Activated CD4-positive, alpha-beta T cell treated with anti-CD3 and anti-CD28 coated beads, Interleukin-2, Interleukin-6, amounts not matched to agents 100 ng/mL and 50 ng/mL, durations not matched to agents 16 hours and 8 hours (primary cell): ENCODE measurements around the gene HDAC8.
"Not testable (repeated sequence)": the region's sequence is repeated elsewhere in the genome, so short reads cannot be mapped to it uniquely, and the experiment has no call there.

Experiments
- DNase-seq: peaks from one replicate; pipeline ENCODE4 v3.0.0-alpha.2; 2020

HDAC8 gene

DNA sequence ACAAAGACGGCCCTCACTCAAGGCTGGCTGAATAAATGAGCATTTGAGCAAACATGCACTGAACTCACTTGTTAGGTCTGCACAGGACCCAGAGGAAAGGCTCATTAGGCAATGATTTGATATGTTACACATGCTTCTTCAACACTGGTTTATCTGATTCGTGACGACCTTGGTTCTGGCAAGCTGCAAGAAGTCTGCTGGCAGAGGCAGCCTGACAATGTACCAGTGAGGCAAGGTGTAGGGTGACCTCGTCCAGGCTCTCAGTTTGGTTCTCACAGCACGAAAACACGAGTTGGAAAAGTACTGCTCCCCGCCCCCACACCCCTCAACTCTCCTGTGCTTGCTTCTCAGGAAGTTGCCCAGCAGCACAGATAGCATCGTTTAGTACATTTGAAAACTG, 203.8 kb downstream of the HDAC8 start:
- DNase-seq: no peak

DNA sequence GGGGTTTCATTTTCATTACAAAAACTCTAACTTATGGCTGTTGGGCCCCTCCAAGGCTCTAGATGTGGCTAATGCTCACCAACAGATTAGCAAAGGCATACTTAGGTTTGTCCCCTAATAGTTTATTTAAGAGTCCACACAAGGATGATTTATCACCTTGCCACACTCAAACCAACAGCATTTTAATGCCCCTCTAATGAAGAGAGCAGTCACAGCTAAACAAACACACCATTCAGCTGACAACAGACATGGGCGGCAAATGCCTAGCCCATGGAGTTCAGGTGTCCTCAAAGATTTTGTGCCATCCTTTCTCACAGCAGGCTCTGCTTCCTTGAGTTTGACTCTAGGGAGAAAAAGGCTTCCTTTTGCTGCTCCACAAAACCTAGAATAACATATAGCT, 205.1 kb downstream of the HDAC8 start:
- DNase-seq: no peak

GRCh38 chrX:72366701-72367454, 205.8 kb downstream of the HDAC8 start:
- no peak for DNase-seq

DNA sequence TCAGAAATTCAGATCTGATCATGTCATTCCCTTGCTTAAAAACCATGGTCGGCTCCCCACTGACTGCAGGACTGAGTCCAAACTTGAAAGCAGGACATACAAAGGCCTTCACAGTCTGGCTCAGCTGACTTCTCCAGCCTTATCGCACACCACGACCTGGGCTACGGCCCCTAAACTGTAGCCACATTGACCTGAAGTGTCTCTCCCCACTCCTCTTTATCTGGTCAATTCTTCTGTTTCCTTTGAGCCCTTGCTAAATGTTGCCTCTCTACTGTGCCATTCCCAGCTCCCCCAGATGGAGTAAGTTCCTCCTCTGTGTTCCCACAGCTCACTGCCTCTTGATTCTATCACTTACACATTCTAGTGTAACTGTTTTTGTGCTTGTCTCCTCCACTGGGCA, 206.5 kb downstream of the HDAC8 start:
- no peak for DNase-seq

DNA sequence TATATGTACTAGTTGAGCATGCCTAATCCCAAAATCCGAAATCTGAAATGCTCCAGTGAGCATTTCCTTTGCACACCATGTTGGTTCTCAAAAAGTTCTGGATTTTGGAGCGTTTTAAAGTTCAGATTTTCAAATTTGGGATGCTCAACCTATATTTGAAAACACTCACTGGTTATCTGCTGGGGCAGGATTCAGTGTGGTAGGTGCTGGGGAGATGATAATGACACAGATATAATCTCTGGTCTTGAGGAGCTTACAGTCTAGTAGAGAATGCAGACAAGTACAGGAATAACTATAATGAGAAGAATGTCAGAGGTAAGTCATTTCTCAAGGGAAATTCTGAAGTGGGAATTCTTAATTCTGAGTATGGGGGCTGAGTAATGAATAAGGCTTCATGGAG, 207.5 kb downstream of the HDAC8 start:
- DNase-seq: no peak

DNA sequence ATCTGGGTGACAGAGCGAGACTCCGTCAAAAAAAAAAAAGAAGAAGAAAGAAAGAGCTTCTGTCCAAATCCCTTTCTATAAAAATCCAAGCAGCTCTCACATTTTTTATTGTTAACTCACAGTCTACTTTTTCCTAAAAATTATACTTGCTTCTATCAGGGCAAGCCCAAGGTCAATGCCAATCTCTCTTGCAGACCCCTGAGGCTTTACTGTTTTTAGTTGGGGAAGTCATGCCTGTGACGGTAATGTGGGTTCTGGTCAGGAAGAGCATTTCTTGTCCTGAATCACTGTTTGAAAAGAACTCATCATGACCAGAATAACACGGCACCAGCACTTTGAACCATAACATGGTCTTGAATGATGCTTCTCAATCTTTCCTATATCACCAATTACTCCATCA, 212.3 kb downstream of the HDAC8 start:
- DNase-seq: no peak

DNA sequence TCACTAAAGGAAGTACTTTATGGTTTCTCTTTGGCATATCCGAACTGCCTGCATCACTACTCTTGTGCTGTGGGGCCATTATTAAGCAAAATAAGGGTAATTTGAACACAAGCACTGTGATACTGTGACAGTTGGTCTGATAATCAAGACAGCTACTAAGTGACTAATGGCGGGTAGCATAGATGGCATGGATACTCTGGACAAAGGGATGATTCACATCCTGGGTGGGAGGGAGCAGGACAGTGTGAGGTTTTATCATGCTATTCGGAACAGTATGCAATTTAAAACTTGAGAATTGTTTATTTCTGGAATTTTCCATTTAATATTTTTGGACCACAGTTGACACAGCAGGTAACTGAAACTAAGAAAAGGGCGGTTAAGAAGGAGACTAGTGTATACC, 214.3 kb downstream of the HDAC8 start:
- DNase-seq: no peak

DNA sequence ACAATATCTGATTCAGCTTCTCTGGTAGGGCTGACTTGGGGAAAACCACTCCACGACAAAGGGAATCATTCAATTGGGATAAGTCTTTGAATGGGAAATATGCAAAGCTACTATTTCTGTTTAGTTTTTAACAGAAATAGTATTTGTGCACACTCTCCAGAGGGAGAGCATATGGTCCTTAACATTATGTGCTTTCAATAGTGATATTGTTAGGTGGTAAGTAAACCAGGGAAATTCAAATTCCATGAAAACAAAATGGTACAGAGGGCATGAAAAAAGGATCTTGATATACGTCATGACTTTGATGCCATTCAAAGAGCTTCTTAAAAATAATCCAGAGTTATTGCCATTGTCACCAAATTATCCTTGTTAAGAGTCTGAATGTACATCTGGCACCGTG, 219.9 kb downstream of the HDAC8 start:
- DNase-seq: no peak

DNA sequence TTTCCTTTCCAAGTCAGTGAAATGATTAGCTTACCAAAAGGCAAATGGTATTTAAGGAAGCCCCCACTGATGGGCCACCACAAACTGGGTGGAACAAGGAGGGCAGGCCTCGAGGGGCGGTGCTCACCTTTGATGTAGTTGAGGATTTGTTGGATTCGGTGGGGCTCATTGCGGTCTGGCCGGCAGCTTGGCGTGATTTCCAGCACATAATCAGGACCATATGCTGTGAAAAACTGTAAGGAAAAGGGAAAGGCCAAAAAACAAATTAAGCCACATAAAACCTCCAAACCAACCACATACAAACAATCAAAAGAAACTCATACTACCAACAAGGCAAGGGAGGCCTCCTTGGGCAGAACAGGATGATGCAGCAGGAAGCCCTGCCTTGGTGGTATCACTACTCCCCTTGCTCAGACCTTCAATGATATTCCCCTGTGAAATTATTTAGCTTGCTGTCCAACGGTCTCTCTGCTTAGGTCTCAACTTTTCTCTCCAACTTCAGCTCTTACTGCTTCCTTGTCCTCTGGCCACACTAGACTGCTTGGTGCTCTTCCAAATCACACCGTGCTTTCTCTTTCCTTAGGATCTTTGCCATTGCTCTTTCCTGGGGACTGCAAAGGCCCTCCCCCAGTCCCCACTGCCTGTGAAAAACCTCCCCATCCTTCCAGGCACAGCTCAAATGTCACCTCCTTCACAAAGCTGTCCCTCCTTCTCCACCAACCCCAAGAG, 220.9 kb downstream of the HDAC8 start:
- DNase-seq: no peak

DNA sequence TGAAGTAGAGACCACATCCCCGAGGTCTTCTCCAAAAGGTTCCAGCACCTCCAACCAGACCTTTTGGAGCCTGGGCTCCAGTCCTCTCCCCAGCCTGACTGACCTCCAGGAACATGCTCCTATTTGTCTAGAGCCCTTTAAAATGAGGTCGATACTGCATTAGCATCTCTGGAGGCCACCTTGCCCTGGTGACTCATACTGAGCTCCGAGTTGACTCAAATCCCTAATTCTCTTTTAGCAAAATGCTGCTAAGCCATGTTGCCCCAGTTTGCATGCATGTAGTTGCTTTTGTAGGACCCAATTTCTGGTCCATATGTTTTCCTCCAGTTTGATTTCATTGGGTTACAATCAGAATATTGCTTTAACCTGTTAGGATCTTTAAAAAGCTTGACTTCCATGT, 223.5 kb downstream of the HDAC8 start:
- DNase-seq: peak; percentile 84

DNA sequence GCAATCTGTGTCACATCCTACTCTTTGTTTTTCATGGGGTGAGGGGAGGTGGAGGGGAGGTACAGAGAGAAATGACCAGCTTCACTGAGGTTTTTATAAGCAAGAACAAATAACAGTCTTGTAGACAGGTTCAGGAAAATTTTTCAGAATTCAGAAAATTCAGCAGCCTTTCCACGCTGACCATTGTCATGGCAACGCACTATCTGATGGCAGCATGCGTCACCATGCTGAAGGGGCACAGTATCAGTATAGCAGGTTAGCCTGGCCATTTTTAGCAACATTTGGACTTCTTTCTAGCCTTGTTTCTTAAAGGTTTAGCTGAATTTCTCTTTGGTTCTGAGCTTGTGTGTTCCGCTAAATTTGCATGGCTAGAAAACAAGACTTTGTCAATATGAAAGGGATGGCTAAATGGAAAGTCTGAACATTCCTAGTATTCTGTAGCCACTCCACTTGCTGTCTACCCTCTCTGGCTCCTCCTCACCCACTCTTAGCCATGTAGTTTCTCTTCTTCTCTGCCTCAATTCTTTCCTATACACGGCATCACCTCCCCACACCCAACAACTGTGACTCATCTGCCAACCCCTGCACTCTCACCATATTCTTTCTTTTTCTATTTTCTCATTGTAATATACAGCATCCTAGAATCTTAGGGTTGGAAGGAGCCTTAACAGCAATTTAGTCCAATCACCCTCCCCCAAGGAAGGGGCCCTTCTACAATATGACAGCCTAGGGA, 224.2 kb downstream of the HDAC8 start:
- peak; percentile 68 for DNase-seq

DNA sequence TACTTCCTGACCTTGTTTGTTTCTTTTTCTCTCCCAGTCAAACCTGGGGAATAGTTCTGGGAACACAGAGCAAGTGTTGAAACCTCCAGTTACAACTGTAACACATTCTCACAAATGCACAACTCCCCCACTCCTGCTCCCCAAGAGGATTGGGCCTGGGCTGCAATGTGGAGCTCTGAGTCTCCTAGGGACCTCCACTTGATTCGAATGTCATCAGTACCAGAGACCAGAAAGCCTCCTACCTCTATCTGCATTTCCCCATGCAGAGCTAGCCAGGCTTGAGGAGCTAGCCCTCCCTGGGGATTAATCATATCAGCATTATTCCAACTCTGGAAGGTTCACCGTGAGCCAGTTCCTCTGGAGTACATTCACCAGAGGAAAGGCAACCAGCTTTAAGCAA, 225.3 kb downstream of the HDAC8 start:
- DNase-seq: no peak

DNA sequence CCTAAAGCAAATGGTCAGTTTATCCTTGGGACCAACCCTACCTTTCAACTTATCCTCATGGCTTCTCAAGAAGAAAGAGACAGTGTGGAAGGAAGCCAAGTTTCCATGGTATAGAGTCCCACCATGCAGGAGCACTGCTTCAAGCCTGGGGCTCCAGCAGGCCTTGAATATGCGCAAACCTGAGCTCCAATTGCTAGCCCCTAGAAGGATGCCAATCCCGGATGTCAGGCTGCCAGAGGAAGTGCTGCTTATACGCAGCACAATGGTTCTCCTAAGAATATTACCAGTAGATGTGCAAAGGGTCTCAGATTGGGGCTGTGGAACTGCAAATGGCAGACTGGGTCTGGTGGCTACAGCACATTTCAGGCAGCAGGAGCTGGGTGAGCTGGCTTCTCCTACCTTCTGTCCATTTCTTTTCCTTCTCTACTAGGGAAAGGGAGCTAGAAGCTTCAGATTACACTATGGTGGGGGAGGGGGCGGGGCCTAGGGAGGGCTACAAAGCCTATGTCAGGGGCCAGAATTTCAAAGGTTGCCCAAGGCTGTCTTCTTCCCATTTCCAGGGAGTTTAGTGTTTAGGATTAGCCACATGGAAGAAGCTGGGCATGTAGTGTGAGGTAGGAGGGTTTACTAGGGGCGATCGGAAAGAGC, 226.2 kb downstream of the HDAC8 start:
- DNase-seq: no peak

DNA sequence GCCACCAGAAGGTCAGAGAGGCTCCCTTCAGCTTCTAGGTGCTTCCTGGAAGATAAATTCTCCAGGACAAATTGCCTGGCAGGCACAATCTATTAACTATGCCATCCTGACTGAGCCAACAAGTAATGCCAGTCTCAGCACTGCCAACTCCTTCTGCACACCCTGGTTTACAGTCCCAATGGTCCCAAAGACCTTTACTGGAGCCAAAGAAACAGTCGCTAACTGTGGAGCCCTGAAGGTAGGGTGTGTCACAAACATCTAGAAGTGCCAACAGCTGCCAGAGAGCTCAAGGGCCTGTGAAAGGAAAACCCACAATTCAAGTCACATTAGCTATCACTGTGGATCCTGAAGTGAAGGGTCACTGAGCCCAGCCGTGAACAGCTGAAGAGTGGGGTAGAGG, 232.0 kb downstream of the HDAC8 start:
- DNase-seq: no peak

DNA sequence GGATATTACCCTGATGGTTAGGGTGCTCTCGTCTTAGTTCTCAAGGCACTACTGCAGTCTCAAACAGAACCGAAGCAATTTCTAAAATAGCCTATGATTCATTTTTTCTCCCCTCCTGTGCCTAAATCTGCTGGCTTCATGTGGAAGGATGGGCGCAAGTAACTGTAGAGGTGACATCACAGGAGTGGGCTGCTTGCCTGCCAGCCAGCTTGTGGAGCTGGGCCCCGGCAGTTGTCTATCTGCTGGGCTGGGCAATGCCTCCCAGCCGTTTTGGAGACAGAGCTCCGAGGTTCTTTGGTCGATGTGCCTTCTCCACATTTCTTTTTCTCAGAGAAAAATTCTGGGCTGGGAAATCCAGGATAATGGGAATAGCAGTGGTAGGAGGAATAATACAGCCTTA, 232.6 kb downstream of the HDAC8 start:
- no peak for DNase-seq

- DNase-seq: no peak
These were observed 242.5 kb downstream of the HDAC8 start for GRCh38 chrX:72330131-72330530.

- DNase-seq: no peak
These were observed 245.9 kb downstream of the HDAC8 start for GRCh38 chrX:72326605-72327300.

DNA sequence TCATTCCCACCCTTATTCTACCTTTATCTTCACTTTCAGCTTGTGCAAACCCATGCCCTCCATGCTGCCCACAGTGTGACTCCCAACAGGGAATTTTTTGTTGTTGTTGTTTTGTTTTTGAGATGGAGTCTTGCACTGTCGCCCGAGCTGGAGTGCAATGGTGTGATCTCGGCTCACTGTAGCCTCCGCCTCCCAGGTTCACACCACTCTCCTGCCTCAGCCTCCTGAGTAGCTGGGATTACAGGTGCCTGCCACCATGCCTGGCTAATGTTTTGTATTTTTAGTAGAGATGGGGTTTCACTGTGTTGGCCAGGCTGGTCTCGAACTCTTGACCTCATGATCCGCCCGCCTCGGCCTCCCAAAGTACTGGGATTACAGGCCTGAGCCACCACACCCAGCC, 253.0 kb downstream of the HDAC8 start:
- not testable (repeated sequence) for DNase-seq

DNA sequence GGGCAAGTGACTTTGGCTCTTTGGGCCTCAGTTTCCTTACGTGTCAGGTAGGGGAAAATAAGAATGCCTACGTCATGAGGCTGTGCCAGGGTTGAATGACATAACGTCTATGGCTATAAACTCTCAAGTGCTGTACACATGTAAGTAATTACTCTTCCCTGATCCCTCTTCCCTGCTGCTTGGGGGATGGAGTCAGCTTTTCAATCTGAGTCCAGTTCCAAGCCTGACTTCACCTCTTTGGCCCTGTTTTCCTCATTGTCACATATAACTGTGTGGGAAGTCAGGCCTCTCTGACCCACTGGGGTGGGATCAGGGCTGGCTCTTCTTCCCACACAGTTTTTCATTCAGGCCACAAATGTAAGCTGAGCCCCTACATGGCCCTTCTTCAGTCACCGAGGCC, 255.5 kb downstream of the HDAC8 start:
- DNase-seq: no peak

GRCh38 chrX:72316408-72317110, 256.1 kb downstream of the HDAC8 start:
- no peak for DNase-seq

GRCh38 chrX:72314881-72315280, 257.8 kb downstream of the HDAC8 start:
- DNase-seq: no peak
